Epithelial cell of alveolus of lung (primary cell): ENCODE data around the gene RNF128. TPM values are rescaled to one million over a fixed set of nuclear protein-coding genes. Genes with fewer than 3 reads are reported as not detected.

Experiments used
- total RNA-seq: library from RNA; depleted of rRNA; stranded (reverse); fragments of >200 nt; gene quantifications from 2 replicates; pipeline ENCODE4 v1.2.1, GENCODE V29; 2015

RNF128 gene, protein sequence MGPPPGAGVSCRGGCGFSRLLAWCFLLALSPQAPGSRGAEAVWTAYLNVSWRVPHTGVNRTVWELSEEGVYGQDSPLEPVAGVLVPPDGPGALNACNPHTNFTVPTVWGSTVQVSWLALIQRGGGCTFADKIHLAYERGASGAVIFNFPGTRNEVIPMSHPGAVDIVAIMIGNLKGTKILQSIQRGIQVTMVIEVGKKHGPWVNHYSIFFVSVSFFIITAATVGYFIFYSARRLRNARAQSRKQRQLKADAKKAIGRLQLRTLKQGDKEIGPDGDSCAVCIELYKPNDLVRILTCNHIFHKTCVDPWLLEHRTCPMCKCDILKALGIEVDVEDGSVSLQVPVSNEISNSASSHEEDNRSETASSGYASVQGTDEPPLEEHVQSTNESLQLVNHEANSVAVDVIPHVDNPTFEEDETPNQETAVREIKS
- 1.6 and 3.7 TPM in 2 replicates for total RNA-seq

DNA sequence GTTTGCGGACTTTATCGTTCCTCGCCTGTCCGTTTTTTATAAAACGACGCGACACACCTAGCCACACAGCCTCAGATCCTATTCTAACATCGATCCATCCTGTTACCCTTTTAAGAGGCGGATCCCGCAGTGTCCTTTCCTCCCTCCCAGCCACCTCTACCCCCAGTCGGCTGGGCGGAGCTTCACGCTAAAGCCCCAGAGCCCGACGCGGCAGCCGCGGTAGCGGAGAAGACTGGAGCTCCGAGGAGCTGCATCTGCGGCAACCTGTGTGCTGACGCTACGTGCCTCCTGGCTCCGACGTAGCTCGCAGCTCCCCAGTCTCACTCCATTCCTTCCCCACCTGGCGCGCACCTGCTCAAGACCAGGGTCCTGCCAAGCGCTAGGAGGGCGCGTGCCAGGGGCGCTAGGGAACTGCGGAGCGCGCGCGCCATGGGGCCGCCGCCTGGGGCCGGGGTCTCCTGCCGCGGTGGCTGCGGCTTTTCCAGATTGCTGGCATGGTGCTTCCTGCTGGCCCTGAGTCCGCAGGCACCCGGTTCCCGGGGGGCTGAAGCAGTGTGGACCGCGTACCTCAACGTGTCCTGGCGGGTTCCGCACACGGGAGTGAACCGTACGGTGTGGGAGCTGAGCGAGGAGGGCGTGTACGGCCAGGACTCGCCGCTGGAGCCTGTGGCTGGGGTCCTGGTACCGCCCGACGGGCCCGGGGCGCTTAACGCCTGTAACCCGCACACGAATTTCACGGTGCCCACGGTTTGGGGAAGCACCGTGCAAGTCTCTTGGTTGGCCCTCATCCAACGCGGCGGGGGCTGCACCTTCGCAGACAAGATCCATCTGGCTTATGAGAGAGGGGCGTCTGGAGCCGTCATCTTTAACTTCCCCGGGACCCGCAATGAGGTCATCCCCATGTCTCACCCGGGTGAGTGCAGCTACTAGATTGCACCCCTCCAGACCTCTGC, at the start of gene RNF128:
RNF128 (plus strand) TSS at position 217 of the 953 bp plus-strand sequence; CDS start at position 430, 213 bp downstream.

DNA sequence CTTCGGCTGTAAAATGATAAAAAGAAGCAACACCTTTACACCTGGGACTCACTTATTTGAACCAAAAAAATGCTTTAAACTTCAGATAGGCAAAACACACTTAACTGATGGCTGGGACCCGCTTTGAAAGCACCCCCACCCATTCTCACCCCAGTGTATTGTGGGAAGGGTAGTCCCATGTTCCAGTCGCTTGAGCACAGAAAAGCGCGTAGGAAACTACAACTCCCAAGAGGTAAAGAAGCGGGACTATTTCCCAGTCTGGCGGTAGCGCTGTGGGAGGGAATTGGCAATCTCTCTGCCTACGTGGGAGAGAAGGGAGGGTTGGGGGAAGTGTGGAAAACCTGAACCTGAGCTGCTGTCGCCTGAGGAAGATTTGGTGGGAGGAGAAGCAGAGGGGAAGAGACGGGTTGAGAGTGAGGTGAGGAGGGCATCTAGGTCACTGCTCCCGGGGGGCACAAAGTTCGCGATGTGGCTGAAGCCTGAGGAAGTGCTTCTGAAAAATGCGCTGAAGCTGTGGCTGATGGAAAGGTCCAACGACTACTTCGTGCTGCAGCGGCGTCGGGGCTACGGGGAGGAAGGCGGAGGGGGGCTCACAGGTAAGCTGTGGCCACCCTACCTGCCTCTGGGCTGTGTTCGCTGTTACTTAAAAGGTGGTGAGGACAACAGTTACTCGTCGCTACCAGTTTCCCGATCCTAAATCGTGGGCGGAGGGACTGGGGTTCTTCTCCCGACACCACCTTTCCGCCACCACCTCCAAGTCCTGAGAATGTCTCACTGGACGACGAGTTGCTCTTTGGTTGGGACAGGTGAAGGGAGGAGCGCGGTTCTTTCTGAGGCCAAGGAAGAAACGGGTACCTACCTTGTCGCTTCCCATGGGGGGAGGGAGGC, 76.1 kb downstream of the RNF128 start, which contains the start of gene TBC1D8B:
TBC1D8B (plus strand) TSS at position 286 of the 888 bp plus-strand sequence; CDS start at position 467, 181 bp downstream.

Other genes with a start within 250 kb of the RNF128 start
- 1.8 and 2.7 TPM in 2 replicates for gene RADX, start 114.7 kb upstream of the RNF128 start, total RNA-seq
- 9.3 and 10.0 TPM in 2 replicates for gene TBC1D8B, start 76.0 kb downstream of the RNF128 start, total RNA-seq
- gene RIPPLY1, start 176.6 kb downstream of the RNF128 start, total RNA-seq = not detected in 2 replicates
- gene CLDN2, start 193.7 kb downstream of the RNF128 start, total RNA-seq = not detected in 2 replicates